ENCODE results near the gene TMIGD3.

DNA sequence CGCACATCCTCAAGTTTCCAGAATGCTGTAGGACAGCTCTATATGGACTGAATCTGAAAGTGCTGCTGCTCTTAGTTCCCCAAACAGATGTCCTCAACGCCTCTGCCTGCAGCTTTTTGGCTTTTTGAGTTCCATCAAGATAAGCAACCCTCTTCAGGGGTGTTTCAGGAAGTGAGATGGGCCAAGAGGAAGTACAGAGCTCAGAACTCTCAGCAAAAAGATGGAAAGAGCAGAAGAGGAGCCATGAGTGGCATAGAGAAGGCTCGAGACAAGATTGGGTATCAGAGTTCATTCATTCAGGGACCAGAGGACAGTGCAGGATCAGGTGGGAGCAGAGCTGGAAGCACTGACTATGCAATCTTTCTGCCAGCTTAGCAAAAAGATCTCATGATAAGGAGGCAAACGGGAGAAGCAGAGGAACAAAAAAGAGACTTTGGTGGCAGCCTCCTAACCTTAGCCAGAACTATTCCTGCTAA lies at the start of gene TMIGD3, which contains the start of gene ADORA3:
- TF ChIP-seq, protein P1, sequence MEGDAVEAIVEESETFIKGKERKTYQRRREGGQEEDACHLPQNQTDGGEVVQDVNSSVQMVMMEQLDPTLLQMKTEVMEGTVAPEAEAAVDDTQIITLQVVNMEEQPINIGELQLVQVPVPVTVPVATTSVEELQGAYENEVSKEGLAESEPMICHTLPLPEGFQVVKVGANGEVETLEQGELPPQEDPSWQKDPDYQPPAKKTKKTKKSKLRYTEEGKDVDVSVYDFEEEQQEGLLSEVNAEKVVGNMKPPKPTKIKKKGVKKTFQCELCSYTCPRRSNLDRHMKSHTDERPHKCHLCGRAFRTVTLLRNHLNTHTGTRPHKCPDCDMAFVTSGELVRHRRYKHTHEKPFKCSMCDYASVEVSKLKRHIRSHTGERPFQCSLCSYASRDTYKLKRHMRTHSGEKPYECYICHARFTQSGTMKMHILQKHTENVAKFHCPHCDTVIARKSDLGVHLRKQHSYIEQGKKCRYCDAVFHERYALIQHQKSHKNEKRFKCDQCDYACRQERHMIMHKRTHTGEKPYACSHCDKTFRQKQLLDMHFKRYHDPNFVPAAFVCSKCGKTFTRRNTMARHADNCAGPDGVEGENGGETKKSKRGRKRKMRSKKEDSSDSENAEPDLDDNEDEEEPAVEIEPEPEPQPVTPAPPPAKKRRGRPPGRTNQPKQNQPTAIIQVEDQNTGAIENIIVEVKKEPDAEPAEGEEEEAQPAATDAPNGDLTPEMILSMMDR (conservative IDR thresholded peaks at IDR 0.05) = no peak
- TF ChIP-seq EZH2 (IDR thresholded peaks at IDR 0.05; ENCODE audit: low read depth) = no peak
